GM23248 (cell line): ENCODE data around the gene MAGI3.

ENCODE experiments used
- EZH2 ChIP-seq: fragments of 200-600 bp; sonication (generic); IDR thresholded peaks from 2 replicates; pipeline ENCODE4 v1.6.1; 2018; ENCODE audit warnings: antibody characterized with exemption, mild to moderate bottlenecking; ENCODE audit not compliant: insufficient read depth, poor library complexity, severe bottlenecking
- EZH2phosphoT487 ChIP-seq: fragments of 200-600 bp; sonication (generic); IDR thresholded peaks from 2 replicates; pipeline ENCODE4 v1.6.1; 2018; ENCODE audit warnings: antibody characterized with exemption, moderate library complexity, mild to moderate bottlenecking, low read depth; ENCODE audit not compliant: insufficient read depth

- TF ChIP-seq EZH2: no peak
- TF ChIP-seq EZH2phosphoT487: no peak
Measured at GRCh38 chr1:113654883-113655282, 264.6 kb downstream of the MAGI3 start.
